Endometrial microvascular endothelial cells (primary cell): Measurements from ENCODE around the gene PPARD. TPM values are rescaled to one million over a fixed set of nuclear protein-coding genes. Genes with fewer than 3 reads are reported as not detected.

Source experiments
- in situ Hi-C: cut with HindIII; loops from 2 replicates; pipeline ENCODE4 v1.10.0; 2017; ENCODE audit warnings: low sequenced_read_pairs, low pct_unique_long_range_greater_than_20kb; ENCODE audit errors: inconsistent ontology term
- total RNA-seq: library from RNA; depleted of rRNA; stranded (reverse); fragments of >200 nt; gene quantifications from one replicate; pipeline ENCODE4 v1.2.3, GENCODE V29; 2015; ENCODE audit errors: inconsistent ontology term

Gene PPARD
- total RNA-seq, 1 donor from 2014 or later = 9.1 TPM

DNA sequence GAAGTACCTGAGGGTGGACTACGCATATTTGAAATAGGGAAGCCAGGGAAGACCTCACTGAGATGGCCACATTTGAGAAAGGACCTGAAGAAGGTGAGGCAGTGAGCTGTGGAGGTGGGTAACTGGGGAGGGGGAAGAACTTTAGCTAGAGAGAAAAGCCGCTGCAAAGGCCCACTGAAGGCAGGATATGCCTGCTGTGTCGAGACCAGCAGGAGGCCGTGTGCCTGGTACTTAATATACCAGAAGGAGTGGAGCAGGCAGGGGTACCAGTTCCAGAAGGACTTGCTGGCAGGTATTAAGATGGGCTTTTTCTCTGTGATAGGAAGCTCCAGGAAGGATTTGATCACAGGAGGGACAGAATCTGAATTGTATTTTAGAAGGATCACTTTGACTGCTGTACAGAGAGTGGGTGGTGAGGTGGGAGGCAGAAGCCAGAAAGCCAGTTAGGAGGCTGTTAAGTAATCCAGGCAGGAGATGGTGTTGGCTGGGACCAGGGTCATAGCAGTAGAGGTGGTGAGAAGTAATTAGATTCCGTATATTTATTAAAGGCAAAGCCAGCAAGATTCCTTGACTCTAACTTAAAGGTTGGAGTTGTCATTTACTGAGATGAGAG is 55.6 kb downstream of the PPARD start:
- in situ Hi-C loops = no loop called here

DNA sequence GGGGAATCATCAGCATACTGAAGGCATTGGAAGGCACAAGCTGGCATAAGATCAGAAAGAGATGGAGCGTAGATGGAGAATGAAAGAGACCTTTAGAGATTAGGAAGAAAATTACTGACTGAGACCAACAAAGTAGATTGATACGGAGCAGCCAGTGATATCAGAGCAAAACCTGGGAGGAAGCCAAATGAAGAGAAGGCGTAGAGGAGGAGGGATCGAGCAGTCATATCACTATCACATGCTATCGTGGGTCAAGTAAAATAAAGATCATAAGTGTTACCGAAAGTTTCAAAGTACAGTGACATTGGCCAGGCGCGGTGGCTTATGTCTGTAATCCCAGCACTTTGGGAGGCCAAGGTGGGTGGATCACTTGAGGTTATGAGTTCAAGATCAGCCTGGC is 56.2 kb downstream of the PPARD start:
- in situ Hi-C loops = no loop called here

GRCh38 chr6:35400111-35400510 is 57.8 kb downstream of the PPARD start:
- in situ Hi-C loops = no loop called here

DNA sequence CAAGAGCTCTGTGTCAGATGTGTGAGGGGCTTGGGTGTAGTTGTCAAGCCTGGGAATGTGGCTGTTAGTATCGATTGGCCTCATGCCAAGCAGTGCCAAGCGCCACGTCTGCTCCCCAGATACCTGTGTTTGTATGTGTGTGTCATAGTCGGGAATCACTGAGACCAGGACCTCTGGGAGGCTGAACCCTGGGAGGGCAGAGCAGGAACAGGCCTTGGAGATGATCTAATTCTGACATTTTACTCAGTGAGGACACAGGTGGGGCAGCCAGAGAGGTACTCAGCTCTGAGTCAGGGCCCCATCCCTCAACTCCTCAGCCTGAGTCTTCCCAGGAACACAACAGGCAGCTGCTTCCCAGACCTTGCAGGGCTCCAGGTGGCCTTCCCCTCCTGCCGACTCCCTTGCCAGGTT is 58.5 kb downstream of the PPARD start:
- in situ Hi-C loops = no loop called here

DNA sequence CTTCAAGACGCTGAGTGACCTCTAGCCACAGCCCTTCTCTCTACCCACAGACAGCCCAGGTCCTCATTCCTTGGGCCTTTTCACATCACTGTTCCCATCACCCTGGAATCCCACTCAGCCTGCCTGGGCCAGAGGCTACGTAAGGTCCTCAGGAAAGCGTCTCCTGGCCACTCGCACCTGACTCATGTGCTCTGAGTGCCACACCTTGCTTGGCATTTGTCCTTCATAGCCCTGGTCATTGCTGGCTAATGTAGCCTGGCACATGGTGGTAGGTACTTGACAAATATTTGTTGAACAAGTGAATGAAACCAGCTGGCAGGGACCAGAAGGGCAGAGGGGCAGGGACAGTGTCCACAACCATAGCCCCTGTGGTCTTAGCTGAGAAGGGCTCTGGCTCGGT is 59.2 kb downstream of the PPARD start:
- in situ Hi-C loops = no loop called here

DNA sequence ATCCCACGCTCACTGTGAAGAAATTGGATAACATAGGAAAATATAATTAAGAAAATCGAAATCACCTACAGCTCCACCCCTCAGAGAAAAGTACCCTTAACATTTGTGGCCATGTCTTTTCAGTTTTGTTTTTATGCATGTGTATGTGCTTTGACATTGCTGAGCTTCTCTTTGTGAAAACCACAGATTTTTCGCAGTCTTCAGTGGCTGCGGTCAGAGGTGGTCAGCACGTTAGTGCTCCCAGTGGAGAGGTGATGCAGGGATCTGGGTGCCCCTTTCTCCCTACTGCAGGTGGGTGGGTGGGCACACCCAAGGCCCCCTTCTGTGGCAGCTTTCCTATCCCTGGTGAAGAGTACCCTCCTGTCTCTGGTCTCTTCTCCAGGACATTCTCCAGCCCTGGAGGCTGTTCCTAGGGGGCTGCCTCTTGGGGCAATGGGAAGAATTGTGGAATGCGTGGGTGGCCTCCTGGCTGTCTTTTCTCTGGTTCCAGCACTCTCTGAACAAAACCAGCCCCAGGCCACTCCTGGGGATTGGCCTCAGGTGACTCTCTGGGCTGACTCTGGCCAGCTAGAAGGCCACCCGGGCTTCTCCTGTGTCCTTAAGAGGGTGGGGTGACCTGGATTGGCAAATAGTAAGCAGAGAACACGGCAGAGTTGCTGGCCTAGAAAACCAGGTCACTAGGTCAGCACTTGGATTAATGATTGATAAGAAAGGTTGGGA is 59.9 kb downstream of the PPARD start:
- in situ Hi-C loops = no loop called here

GRCh38 chr6:35402856-35403191 is 60.5 kb downstream of the PPARD start:
- in situ Hi-C loops = no loop called here

- in situ Hi-C loops = no loop called here
Observed at GRCh38 chr6:35403544-35404442, 61.4 kb downstream of the PPARD start.

DNA sequence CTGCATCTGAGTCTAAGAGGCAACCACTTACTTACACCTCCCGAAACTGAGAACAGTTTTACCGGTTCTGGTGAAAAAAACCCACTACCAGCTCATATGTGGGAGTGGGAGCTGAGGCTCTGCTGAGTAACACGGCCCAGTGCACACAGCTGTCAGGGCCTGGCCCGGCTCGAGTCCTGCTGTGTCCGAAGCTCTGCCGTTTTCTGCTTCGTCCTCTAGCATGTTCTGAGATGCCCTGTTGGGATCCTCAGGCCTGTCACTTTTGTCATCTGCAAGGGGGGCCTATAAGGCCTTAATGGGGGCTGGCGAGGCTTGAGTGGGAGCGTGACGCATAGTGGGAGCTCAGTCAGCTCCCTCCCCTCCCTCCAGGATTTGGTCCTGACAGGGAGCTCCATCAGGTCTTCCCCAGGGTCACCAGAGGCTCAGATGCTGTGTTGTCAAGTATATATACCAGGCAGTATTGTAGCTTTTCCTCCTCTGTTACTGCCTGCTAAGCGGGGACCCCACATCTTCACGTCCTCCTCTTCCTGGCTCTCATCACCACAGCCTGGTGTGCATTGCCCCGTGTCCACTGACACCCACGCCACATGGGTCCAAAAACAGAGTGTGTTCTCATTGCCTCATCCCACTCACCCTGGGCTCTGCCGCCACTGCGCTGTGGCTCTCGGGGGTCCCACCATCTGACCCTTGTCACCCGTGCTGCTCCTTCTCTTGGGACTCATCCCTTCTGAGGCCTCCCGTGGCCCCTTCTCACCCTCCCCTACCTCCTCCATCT is 64.5 kb downstream of the PPARD start:
- in situ Hi-C loops = no loop called here

DNA sequence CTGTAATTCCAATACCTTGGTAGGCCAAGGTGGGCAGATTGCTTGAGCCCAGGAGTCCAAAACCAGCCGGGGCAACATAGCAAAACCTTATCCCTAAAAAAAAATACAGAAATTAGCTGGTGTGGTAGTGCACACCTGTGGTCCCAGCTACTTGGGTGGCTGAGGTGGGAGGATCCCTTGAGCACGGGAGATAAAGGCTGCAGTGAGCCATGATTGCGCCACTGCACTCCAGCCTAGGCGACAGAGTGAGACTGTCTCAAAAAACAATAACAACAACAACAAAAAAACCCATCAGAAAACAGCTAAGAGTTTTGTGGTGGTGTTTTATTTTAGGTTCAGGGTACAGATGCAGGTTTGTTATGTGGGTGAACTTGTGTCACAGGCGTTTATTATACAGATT is 66.9 kb downstream of the PPARD start:
- in situ Hi-C loops = no loop called here

GRCh38 chr6:35410131-35410530 is 67.8 kb downstream of the PPARD start:
- in situ Hi-C loops = no loop called here

- in situ Hi-C loops = no loop called here
Observed at GRCh38 chr6:35411066-35411465, 68.7 kb downstream of the PPARD start.

- in situ Hi-C loops = no loop called here
Observed at GRCh38 chr6:35412102-35412501, 69.7 kb downstream of the PPARD start.

- in situ Hi-C loops = no loop called here
Observed at GRCh38 chr6:35413911-35414310, 71.6 kb downstream of the PPARD start.

DNA sequence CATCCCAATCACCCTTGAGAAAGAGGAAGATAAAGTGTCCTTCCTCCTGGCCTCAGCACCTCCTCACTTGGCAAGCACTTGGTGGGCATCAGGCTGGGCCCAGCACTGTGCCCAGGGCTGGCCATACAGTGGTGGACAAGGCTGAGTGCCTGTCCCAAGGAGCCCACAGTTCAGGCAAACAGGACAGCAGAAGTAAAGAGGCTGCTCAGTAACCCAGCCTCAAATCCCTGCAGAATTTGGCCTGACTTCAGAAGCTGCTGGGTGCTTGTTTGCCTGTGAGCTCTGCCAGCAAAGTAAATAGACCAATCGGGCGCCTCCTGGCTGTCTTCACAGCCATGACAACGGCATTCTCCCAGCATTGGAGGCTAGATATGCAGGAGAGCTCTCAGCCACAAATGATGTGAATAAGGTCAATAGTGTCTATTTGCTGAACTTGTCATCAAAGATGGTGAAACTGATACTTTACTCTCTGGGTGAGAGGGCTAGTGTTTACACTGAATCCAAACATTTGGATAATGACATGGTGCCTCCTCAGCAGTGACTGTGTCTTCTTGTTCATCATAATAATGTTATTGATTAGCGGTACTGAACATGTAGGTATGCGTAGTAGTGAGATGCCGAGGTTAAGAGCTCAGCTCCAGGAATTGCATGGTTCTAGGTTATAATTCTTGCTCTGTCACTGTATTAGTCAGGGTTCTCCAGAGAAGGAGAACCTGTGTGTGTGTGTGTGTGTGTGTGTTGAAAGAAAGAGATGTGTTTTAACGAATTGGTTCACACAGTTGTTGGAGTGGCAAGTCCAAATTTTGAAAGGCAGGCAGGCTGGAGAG is 72.9 kb downstream of the PPARD start:
- in situ Hi-C loops = no loop called here

- in situ Hi-C loops = no loop called here
Observed at GRCh38 chr6:35417979-35418661, 75.8 kb downstream of the PPARD start.

GRCh38 chr6:35419417-35419816 is 77.1 kb downstream of the PPARD start:
- in situ Hi-C loops = no loop called here

DNA sequence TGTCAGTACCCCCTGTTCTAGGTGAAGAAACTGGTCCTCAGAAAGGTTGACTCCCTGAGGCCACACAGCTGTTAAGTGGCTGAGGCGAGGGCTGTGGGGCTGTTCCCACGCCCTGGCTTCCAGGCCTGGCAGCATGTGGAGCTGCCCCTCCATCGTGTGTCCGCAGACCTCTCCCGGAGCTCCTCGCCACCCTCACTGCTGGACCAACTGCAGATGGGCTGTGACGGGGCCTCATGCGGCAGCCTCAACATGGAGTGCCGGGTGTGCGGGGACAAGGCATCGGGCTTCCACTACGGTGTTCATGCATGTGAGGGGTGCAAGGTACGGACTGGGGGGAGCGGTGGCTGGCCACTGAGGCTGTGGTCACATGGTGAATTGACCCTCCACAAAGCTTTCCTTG is 77.6 kb downstream of the PPARD start:
- in situ Hi-C loops = no loop called here
